HT-29 (cell line): Measurements from ENCODE around the gene PPP1R10. TPM values are rescaled to one million over a fixed set of nuclear protein-coding genes. Genes with fewer than 3 reads are reported as not detected.

ENCODE experiments used
- DNase-seq: peaks from one replicate; pipeline ENCODE4 v3.0.0-alpha.2; 2015; ENCODE audit warnings: low spot score
- small RNA-seq: library from RNA; depleted of rRNA; stranded (forward); fragments of <200 nt; gene quantifications from one replicate; pipeline ENCODE3, GENCODE V24; 2014
- total RNA-seq: library from RNA; depleted of rRNA; stranded (reverse); fragments of >200 nt; shearing (Covaris generic); gene quantifications from 2 replicates; pipeline ENCODE4 v1.2.3, GENCODE V29; 2014; rRNA removed

Gene PPP1R10
- total RNA-seq, 1 experiment from 2014 or later, result 50.3 TPM

DNA sequence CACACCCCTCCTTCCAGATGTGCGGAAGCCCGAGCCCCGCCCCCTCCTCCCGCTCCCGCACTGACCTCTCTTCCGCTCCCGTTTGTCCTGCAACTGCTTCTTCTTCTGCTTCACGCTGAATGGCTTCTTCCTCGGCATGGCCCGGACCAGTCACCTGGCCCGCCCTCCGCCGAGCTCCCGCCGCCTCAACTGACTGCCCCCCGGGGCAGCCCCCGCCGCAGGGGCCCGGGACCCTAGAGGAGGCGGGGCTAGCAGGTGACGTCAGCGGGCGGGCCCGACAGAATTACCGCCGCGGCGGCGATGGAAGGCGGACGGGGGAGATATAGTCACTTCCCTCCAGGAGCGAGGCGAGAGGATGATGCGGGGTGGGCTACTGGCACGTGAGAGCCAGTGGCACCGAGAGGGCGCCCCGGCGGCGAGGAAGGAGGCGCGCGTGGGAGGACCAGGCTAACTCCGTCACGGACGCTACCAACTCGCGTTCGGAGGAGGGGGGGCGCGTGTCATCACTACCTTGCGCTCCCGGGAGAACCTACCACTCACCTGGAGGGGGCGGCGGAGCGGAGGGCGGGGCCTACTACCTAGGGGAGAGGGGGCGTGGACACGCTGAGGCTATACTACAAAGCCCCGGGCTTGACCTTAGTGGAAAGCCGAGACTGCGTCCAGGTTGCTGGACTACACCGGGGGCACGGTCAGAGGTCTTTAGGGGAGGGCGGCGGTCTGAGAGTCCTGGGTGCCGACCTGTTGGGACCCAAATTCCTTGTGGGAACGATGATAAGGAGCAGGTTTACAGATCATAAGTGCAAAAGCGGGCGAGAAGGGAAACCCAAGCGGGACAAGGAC lies 60.8 kb downstream of the PPP1R10 start, which contains the start of gene GNL1:
Gene GNL1 (minus strand): TSS at position 424 of the 840 bp plus-strand sequence. CDS start 286 bp downstream, at position 138.
- DNase-seq, result peak; percentile 97

DNA sequence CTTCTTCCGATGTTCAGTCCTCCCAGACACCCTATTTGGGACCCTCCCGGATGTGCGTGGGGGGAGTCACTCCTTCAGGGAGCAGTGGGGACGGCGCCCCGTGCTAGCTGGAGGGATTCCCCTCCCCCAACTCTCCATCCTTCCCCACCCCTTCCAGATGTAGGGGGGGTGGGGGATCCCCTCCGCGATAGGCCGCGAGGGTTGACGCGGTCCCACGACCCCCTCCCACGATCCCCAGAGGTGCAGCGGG lies 61.3 kb downstream of the PPP1R10 start:
- DNase-seq, result no peak

DNA sequence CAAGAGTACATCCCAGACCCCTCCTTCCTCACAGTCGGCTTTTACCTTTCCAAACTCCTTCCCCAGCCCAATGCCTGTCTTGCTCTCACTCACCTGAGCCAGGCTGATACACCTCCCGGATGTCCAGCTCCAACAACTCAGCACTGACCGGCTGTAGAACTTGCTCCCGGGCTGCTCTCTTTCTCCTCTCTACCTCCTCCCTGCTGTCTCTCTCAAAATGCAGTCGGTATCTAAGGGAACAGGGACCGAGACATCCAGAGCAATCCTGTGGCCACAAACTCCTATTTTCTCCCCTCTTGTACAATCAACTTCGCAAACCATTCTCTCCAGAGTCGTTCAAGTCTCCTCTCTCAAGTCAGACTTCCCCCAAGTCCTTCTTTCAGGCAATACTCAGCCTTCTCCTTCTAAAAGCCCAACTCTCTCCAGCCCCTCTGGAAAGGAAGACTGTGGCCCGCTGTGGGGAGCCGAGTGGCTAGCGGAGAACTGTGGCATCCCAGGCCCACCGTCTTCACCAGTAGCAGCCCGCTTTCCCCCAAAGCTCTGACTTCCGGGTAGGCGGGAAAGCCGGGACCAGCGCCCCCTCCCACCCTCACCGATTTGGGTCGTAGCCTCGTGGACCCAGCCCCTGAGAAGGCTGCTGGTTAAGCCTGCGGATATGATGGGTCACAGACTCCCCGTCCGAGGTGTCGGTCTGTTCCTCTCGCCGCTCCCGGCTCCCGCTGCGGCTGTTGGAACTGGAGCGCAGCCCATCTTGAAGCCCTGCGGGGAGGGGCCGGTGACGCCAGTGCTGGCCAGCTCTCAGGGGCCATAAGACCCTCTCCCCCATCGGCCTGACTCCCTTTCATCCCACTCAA lies 61.9 kb downstream of the PPP1R10 start:
- peak; percentile 34 for DNase-seq

DNA sequence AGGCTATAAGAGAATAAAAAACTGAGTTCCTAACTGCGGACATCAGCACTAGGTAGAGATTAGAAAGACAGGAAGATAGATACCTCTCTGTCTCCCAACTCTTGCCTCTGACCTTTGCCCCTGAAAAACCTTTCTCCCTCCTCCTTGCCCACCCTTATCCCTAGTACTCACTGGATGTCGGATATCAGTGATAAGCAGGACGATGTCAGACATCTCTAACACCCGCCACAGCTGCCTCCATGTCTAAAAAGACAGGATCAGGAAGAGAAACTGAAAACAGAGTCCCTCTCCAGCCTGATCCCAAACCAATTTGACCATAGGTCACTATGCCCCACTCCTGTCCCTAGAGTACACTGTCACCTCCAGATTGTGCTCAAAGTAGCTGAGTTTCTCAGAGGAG lies 62.6 kb downstream of the PPP1R10 start:
- no peak for DNase-seq

Small RNAs within 50 kb of the gene (small RNA-seq; reads per million reads assigned to genes)
- 0.50 reads per million for gene MIR877

Other genes starting within 250 kb of the PPP1R10 start
- 99.5 and 117 TPM in 2 replicates for gene HLA-E, start 127.7 kb downstream of the PPP1R10 start, total RNA-seq
- 72.9 and 73.4 TPM in 2 replicates for gene GNL1, start 60.8 kb downstream of the PPP1R10 start, total RNA-seq
- gene PRR3, start 59.9 kb downstream of the PPP1R10 start, total RNA-seq, result 5.1 and 7.7 TPM in 2 replicates
- 57.3 and 73.4 TPM in 2 replicates for gene ABCF1, start 45.8 kb downstream of the PPP1R10 start, total RNA-seq
- 55.4 and 66.8 TPM in 2 replicates for gene MRPS18B, start 597 bp upstream of the PPP1R10 start, total RNA-seq
- gene ATAT1, start 9.6 kb upstream of the PPP1R10 start, total RNA-seq, result 8.3 and 9.2 TPM in 2 replicates
- gene C6orf136, start 29.9 kb upstream of the PPP1R10 start, total RNA-seq, result 14.5 and 18.6 TPM in 2 replicates
- 43.2 and 43.8 TPM in 2 replicates for gene DHX16, start 55.8 kb upstream of the PPP1R10 start, total RNA-seq
- gene PPP1R18, start 69.4 kb upstream of the PPP1R10 start, total RNA-seq, result 12.1 and 13.2 TPM in 2 replicates
- gene NRM, start 73.7 kb upstream of the PPP1R10 start, total RNA-seq, result 16.2 and 18.3 TPM in 2 replicates
- gene MDC1, start 100.0 kb upstream of the PPP1R10 start, total RNA-seq, result 24.8 and 24.9 TPM in 2 replicates
- gene TUBB, start 103.1 kb upstream of the PPP1R10 start, total RNA-seq, result 935 and 959 TPM in 2 replicates
- gene FLOT1, start 125.4 kb upstream of the PPP1R10 start, total RNA-seq, result 142 and 152 TPM in 2 replicates
- gene IER3, start 127.3 kb upstream of the PPP1R10 start, total RNA-seq, result 200 and 206 TPM in 2 replicates